HG03575 (cell line): ENCODE data around the gene TRIM71.

Experiments
- ATAC-seq: cut with Tn5 transposase; IDR thresholded peaks from one replicate; pipeline ENCODE4 v1.9.1; 2021; ENCODE audit not compliant: unreplicated experiment, insufficient number of reproducible peaks, low FRiP score; ENCODE audit errors: extremely low read depth

TRIM71 gene

GRCh38 chr3:32946973-32947788 lies 129.4 kb downstream of the TRIM71 start:
- ATAC-seq, result no peak
